H1 (cell line): ENCODE results near the gene MSI2.

ENCODE experiments used
- JUN ChIP-seq: IDR thresholded peaks from 2 replicates; pipeline ENCODE4 v1.6.1; 2011; ENCODE audit warnings: low read depth, mild to moderate bottlenecking, improper control_type of control experiment, low read length
- RAD21 ChIP-seq, 2 experiments: IDR thresholded peaks in 1 of 2; conservative IDR thresholded peaks in 1 of 2; 2 replicates each; pipeline ENCODE4 v1.6.1; 2011; ENCODE audit warnings: low read depth in 2 of 2, low read length in 2 of 2, improper control_type of control experiment in 1 of 2, inconsistent platforms in 1 of 2, mild to moderate bottlenecking in 1 of 2, moderate library complexity in 1 of 2

- no peak for TF ChIP-seq JUN
- TF ChIP-seq RAD21 (IDR thresholded peaks at IDR 0.05 in 1 of 2, conservative IDR thresholded peaks at IDR 0.05 in 1 of 2; ENCODE audit: low read depth in 2 of 2, low read length in 2 of 2): no peak
Observed at GRCh38 chr17:57466521-57466920, 210.2 kb downstream of the MSI2 start.
